Panc1 (cell line): ENCODE data around the gene SULT1C2. TPM values are rescaled to one million over a fixed set of nuclear protein-coding genes. Genes with fewer than 3 reads are reported as not detected.
A peak's percentile ranks its signal among the peaks of the same experiment; 100 is the strongest.

Experiments
- ATAC-seq: fragments of 200-7000 bp; cut with Tn5 transposase; 2 replicates; pipeline ENCODE4 v1.9.1; 2020; ENCODE audit warnings: mild to moderate bottlenecking, moderate library complexity
- BruUV-seq: library from RNA; stranded (reverse); fragments of 400-500 nt; replicated peaks from 2 replicates; lab custom pipeline; 2021; lab: Mats Ljungman, UMichigan
- CTCF ChIA-PET: fragments of 300-600 bp; sonication (Branson Sonifier 250); formaldehyde crosslinking; loops from one replicate; lab custom pipeline; 2022; ENCODE audit warnings: antibody characterized with exemption; lab: Charles Lee
- POLR2A ChIA-PET: fragments of 300-600 bp; sonication (Branson Sonifier 250); formaldehyde crosslinking; loops from one replicate; lab custom pipeline; 2022; ENCODE audit warnings: antibody characterized with exemption; lab: Charles Lee
- DNase-seq: peaks from one replicate; pipeline ENCODE4 v3.0.0-alpha.2; 2010; ENCODE audit warnings: low read depth, low spot score
- H3K27ac ChIP-seq: 2 replicates; pipeline ENCODE4 v1.5.1; 2011; ENCODE audit warnings: mild to moderate bottlenecking, low read length, inconsistent platforms
- H3K27me3 ChIP-seq: fragments of 200-500 bp; sonication (Bioruptor generic); 2 replicates; pipeline ENCODE4 v1.6.0; 2014; ENCODE audit warnings: low read length, inconsistent platforms; ENCODE audit not compliant: control insufficient read depth, insufficient read depth
- H3K36me3 ChIP-seq: fragments of 200-500 bp; sonication (Bioruptor generic); 2 replicates; pipeline ENCODE4 v1.5.1; 2014; ENCODE audit warnings: inconsistent platforms, mild to moderate bottlenecking, low read length, moderate library complexity; ENCODE audit not compliant: control insufficient read depth, insufficient read depth
- H3K4me1 ChIP-seq: 2 replicates; pipeline ENCODE4 v1.5.1; 2011; ENCODE audit warnings: inconsistent platforms, mild to moderate bottlenecking, low read length, moderate library complexity; ENCODE audit not compliant: control insufficient read depth, insufficient read depth
- H3K4me3 ChIP-seq, 2 experiments: 2 replicates each; pipeline ENCODE4 v1.5.1; 2011 to 2012; ENCODE audit warnings: low read depth in 2 of 2, low read length in 2 of 2, mild to moderate bottlenecking in 2 of 2, inconsistent platforms in 1 of 2, moderate library complexity in 1 of 2
- H3K9me3 ChIP-seq: fragments of 200-500 bp; sonication (Bioruptor generic); 2 replicates; pipeline ENCODE4 v1.5.1; 2014; ENCODE audit warnings: low read depth, mild to moderate bottlenecking, inconsistent platforms, low read length, moderate library complexity; ENCODE audit not compliant: control insufficient read depth, insufficient read depth
- CTCF ChIP-seq: fragments of 450-650 bp; IDR thresholded peaks from 2 replicates; pipeline ENCODE4 v1.5.1; 2017; ENCODE audit warnings: mild to moderate bottlenecking
- POLR2AphosphoS5 ChIP-seq: IDR thresholded peaks from 2 replicates; pipeline ENCODE4 v1.6.1; 2012; ENCODE audit warnings: mild to moderate bottlenecking, low read depth, low read length, moderate library complexity
- SIN3A ChIP-seq: IDR thresholded peaks from 2 replicates; pipeline ENCODE4 v1.6.1; 2012; ENCODE audit warnings: low read depth, mild to moderate bottlenecking, low read length, moderate library complexity, borderline replicate concordance; ENCODE audit not compliant: insufficient read depth
- TCF7L2 ChIP-seq: IDR thresholded peaks from 2 replicates; pipeline ENCODE4 v1.6.1; 2011; ENCODE audit warnings: mild to moderate bottlenecking, low read depth, low read length, inconsistent platforms
- in situ Hi-C: cut with HindIII; loops from 2 replicates; pipeline ENCODE4 v1.10.0; 2016; ENCODE audit warnings: low sequenced_read_pairs, low pct_unique_long_range_greater_than_20kb
- intact Hi-C: fragments of 100-400 bp; cut with micrococcal nuclease; formaldehyde crosslinking; loops from one replicate; pipeline ENCODE4 v1.10.0; 2022; ENCODE audit not compliant: unreplicated experiment
- total RNA-seq: library from RNA; stranded (reverse); gene quantifications from one replicate; pipeline ENCODE4 v1.2.1, GENCODE V29; 2021; ENCODE audit not compliant: unreplicated experiment
- TF ChIP-seq, protein P1 (sequence below), 2 experiments: IDR thresholded peaks; 2 replicates each; pipeline ENCODE4 v1.6.1; 2011 to 2012; ENCODE audit warnings: low read depth in 2 of 2, control low read depth in 1 of 2, low read length in 1 of 2, mild to moderate bottlenecking in 1 of 2, moderate library complexity in 1 of 2; ENCODE audit not compliant: insufficient read depth in 1 of 2

The SULT1C2 gene
- total RNA-seq, 1 experiment from 2014 or later, result 0.31 TPM

GRCh38 chr2:108314586-108315296 lies 26.0 kb downstream of the SULT1C2 start:
- H3K4me1 ChIP-seq, result no peaks in the 10 kb centered on the region
- peaks cover 2% of the 10 kb centered on the region; the same call in 1 of the 2 replicates for H3K27me3 ChIP-seq
- TF ChIP-seq, protein P1, sequence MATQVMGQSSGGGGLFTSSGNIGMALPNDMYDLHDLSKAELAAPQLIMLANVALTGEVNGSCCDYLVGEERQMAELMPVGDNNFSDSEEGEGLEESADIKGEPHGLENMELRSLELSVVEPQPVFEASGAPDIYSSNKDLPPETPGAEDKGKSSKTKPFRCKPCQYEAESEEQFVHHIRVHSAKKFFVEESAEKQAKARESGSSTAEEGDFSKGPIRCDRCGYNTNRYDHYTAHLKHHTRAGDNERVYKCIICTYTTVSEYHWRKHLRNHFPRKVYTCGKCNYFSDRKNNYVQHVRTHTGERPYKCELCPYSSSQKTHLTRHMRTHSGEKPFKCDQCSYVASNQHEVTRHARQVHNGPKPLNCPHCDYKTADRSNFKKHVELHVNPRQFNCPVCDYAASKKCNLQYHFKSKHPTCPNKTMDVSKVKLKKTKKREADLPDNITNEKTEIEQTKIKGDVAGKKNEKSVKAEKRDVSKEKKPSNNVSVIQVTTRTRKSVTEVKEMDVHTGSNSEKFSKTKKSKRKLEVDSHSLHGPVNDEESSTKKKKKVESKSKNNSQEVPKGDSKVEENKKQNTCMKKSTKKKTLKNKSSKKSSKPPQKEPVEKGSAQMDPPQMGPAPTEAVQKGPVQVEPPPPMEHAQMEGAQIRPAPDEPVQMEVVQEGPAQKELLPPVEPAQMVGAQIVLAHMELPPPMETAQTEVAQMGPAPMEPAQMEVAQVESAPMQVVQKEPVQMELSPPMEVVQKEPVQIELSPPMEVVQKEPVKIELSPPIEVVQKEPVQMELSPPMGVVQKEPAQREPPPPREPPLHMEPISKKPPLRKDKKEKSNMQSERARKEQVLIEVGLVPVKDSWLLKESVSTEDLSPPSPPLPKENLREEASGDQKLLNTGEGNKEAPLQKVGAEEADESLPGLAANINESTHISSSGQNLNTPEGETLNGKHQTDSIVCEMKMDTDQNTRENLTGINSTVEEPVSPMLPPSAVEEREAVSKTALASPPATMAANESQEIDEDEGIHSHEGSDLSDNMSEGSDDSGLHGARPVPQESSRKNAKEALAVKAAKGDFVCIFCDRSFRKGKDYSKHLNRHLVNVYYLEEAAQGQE (IDR thresholded peaks at IDR 0.05; ENCODE audit: insufficient read depth in 1 of 2, low read depth in 2 of 2, low read length in 1 of 2), result no peak
- no peak for TF ChIP-seq TCF7L2
- no peak for TF ChIP-seq SIN3A
- no peak for TF ChIP-seq CTCF
- TF ChIP-seq POLR2AphosphoS5, result no peak
- intact Hi-C loops (no loop called here), in situ Hi-C loops (no loop called here)
- ChIA-PET POLR2A (no interaction called here), CTCF (no interaction called here)
- DNase-seq (no peak), ATAC-seq (no peak)
- peak overlapping the region; percentile 62; the same call in 1 of the 2 replicates for H3K27ac ChIP-seq
- no peaks in the 10 kb centered on the region for H3K9me3 ChIP-seq
- H3K36me3 ChIP-seq, result no peaks in the 10 kb centered on the region
- no TSS peak for BruUV-seq
- no peak overlapping the region for H3K4me3 ChIP-seq

DNA sequence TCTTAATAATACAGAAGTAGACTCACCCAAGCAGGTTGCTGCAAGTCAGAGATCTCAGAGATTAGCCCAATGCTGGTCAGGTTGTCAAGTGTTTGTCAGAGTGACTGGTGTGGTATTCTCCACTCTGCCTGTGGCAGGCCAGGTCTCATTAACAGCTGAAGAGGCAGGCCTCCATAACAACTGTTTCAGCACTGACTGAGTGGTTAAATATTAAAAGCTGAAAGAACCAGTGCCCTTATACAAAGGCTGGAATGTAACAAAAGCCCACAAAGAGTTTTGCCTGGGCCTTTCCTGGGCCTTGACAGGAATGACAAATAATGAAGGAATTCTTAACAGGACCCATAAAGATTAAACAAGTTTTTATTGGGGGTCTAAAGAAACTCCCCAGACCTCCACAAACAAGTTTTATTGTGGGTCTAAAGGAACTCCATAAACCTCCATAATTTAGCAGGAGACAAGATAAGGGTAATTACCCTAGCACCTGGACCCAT lies 26.8 kb downstream of the SULT1C2 start:
- H3K9me3 ChIP-seq, result no peaks in the 10 kb centered on the region
- no peaks in the 10 kb centered on the region for H3K27me3 ChIP-seq
- DNase-seq (no peak), ATAC-seq (peak; percentile 52)
- POLR2A ChIA-PET, result no interaction called here
- peak overlapping the region; percentile 62; the same call in 1 of the 2 replicates for H3K27ac ChIP-seq
- BruUV-seq, result no TSS peak
- no peak overlapping the region for H3K4me3 ChIP-seq
- intact Hi-C loops (no loop called here), in situ Hi-C loops (no loop called here)
- no peaks in the 10 kb centered on the region for H3K36me3 ChIP-seq
- no peaks in the 10 kb centered on the region for H3K4me1 ChIP-seq
- CTCF ChIA-PET, result no interaction called here
- TF ChIP-seq TCF7L2, result peak; percentile 72
- TF ChIP-seq CTCF, result no peak
